Fibroblast of villous mesenchyme (primary cell): ENCODE data around the gene TTLL9. TPM values are rescaled to one million over a fixed set of nuclear protein-coding genes. Genes with fewer than 3 reads are reported as not detected.

ENCODE experiments used
- DNase-seq: peaks from one replicate; pipeline ENCODE4 v3.0.0-alpha.2; 2010; ENCODE audit warnings: low read depth
- H3K4me3 ChIP-seq: 2 replicates; pipeline ENCODE4 v1.5.1; 2011; ENCODE audit warnings: low read depth, mild to moderate bottlenecking, low read length
- CTCF ChIP-seq: IDR thresholded peaks from 2 replicates; pipeline ENCODE4 v1.5.1; 2012; ENCODE audit warnings: low read depth, mild to moderate bottlenecking, low read length; ENCODE audit not compliant: insufficient read depth
- total RNA-seq: library from RNA; depleted of rRNA; stranded (reverse); fragments of >200 nt; gene quantifications from 2 replicates; pipeline ENCODE4 v1.2.3, GENCODE V29; 2012

Gene TTLL9
- total RNA-seq, 1 donor, result not detected

- no peak for TF ChIP-seq CTCF
- no peak for DNase-seq
- no peak overlapping the region for H3K4me3 ChIP-seq
These were observed 21.0 kb upstream of the TTLL9 start for GRCh38 chr20:31849306-31849930.

GRCh38 chr20:31851240-31851955, 19.0 kb upstream of the TTLL9 start:
- no peak for TF ChIP-seq CTCF
- DNase-seq, result no peak
- H3K4me3 ChIP-seq, result no peak overlapping the region

- no peak for TF ChIP-seq CTCF
- no peak overlapping the region for H3K4me3 ChIP-seq
- DNase-seq, result no peak
These were observed 17.0 kb upstream of the TTLL9 start for GRCh38 chr20:31853481-31853880.

- TF ChIP-seq CTCF, result no peak
These were observed 13.9 kb upstream of the TTLL9 start for GRCh38 chr20:31856516-31856915.

GRCh38 chr20:31857861-31858759, 12.3 kb upstream of the TTLL9 start:
- H3K4me3 ChIP-seq, result no peak overlapping the region
- no peak for TF ChIP-seq CTCF
- DNase-seq, result no peak

More at GRCh38 chr20:31856516-31856915, 13.9 kb upstream of the TTLL9 start:
- H3K4me3 ChIP-seq, result no peak overlapping the region
- DNase-seq, result no peak

GRCh38 chr20:31858760-31859083, 11.7 kb upstream of the TTLL9 start:
- no peak for TF ChIP-seq CTCF
- H3K4me3 ChIP-seq, result no peak overlapping the region
- no peak for DNase-seq
